AG04450 (cell line): ENCODE results near the gene MANSC1. TPM values are rescaled to one million over a fixed set of nuclear protein-coding genes. Genes with fewer than 3 reads are reported as not detected.

Experiments
- CTCF ChIA-PET: fragments of 300-600, 350-600 bp; formaldehyde crosslinking; extraction: SDS; loops from one replicate; lab custom pipeline; 2022; ENCODE audit warnings: antibody characterized with exemption, inconsistent platforms; lab: Charles Lee
- POLR2A ChIA-PET: fragments of 350-600 bp; formaldehyde crosslinking; extraction: SDS; loops from one replicate; lab custom pipeline; 2021; ENCODE audit warnings: antibody characterized with exemption, inconsistent platforms; lab: Yijun Ruan, JAX
- DNase-seq: peaks from one replicate; pipeline ENCODE4 v3.0.0-alpha.2; 2011; ENCODE audit warnings: low read depth, low spot score
- H3K27ac ChIP-seq: one replicate; pipeline ENCODE4 v1.5.1; 2012; ENCODE audit warnings: low read depth, low read length, control low read depth
- H3K27me3 ChIP-seq: one replicate; pipeline ENCODE4 v1.6.0; 2012; ENCODE audit warnings: low read length; ENCODE audit not compliant: control insufficient read depth, insufficient read depth
- H3K4me3 ChIP-seq: 2 replicates; pipeline ENCODE4 v1.5.1; 2011; ENCODE audit warnings: mild to moderate bottlenecking, low read depth, low read length, control low read depth
- H3K9me3 ChIP-seq: 2 replicates; pipeline ENCODE4 v1.5.1; 2012; ENCODE audit warnings: low read length; ENCODE audit not compliant: control insufficient read depth, insufficient read depth
- polyA minus RNA-seq: library from RNA; depleted of rRNA, polyadenylated mRNA; stranded (reverse); fragments of >200 nt; gene quantifications from 2 replicates; pipeline ENCODE4 v1.2.3, GENCODE V29; 2011; rRNA and poly(A)+ RNA removed
- polyA plus RNA-seq: library from polyadenylated mRNA; depleted of rRNA; stranded (reverse); fragments of >200 nt; gene quantifications from 2 replicates; pipeline ENCODE4 v1.2.3, GENCODE V29; 2011; rRNA removed
- TF ChIP-seq, protein P1 (sequence below): IDR thresholded peaks from 2 replicates; pipeline ENCODE4 v1.5.1; 2011; ENCODE audit warnings: low read depth, low read length, control low read depth, inconsistent platforms

The MANSC1 gene
- 2.8 and 4.2 TPM in 2 replicates for polyA plus RNA-seq
- 1.3 and 1.8 TPM in 2 replicates for polyA minus RNA-seq

GRCh38 chr12:12349711-12350665 is at the start of gene MANSC1:
Gene MANSC1, minus strand, starts transcription at chr12:12350242. Its CDS starts 6,928 bp downstream, at chr12:12343314.
- DNase-seq = no peak
- peak within 1 kb of the TSS; percentile 66 for H3K4me3 ChIP-seq
- peaks cover 3% of the 10 kb centered on the region; the same call in 1 of the 2 replicates for H3K9me3 ChIP-seq
- ChIA-PET POLR2A (interaction anchor here (0.6 to 1.2 kb wide), 2 partner anchors 17 to 214 kb away, joined by 3 to 7 read pairs; no protein-coding TSS in a partner anchor), CTCF (interaction anchor here (0.7 to 3.4 kb wide), 8 partner anchors 9 to 77 kb away, joined by 3 to 8 read pairs (median 4); no protein-coding TSS in a partner anchor)
- no peak within 1 kb of the TSS for H3K27ac ChIP-seq
- TF ChIP-seq, protein P1, sequence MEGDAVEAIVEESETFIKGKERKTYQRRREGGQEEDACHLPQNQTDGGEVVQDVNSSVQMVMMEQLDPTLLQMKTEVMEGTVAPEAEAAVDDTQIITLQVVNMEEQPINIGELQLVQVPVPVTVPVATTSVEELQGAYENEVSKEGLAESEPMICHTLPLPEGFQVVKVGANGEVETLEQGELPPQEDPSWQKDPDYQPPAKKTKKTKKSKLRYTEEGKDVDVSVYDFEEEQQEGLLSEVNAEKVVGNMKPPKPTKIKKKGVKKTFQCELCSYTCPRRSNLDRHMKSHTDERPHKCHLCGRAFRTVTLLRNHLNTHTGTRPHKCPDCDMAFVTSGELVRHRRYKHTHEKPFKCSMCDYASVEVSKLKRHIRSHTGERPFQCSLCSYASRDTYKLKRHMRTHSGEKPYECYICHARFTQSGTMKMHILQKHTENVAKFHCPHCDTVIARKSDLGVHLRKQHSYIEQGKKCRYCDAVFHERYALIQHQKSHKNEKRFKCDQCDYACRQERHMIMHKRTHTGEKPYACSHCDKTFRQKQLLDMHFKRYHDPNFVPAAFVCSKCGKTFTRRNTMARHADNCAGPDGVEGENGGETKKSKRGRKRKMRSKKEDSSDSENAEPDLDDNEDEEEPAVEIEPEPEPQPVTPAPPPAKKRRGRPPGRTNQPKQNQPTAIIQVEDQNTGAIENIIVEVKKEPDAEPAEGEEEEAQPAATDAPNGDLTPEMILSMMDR = peak; percentile 35; the same call in 1 of the 2 replicates
- no peaks in the 10 kb centered on the region for H3K27me3 ChIP-seq

- TF ChIP-seq, protein P1 = no peak
- ChIA-PET POLR2A (interaction anchor here (0.9 kb wide), 1 partner anchor 65 kb away, joined by 5 read pairs; no protein-coding TSS in a partner anchor), CTCF (interaction anchor here (1.0 to 1.6 kb wide), 2 partner anchors 169 to 338 kb away, joined by 3 to 7 read pairs; no protein-coding TSS in a partner anchor)
- Histone ChIP-seq H3K4me3 (no peak overlapping the region), H3K9me3 (no peaks in the 10 kb centered on the region), H3K27ac (peak overlapping the region; percentile 88), H3K27me3 (no peaks in the 10 kb centered on the region)
- DNase-seq = no peak
Measured at GRCh38 chr12:12399161-12399560, 49.1 kb upstream of the MANSC1 start.

- POLR2A ChIA-PET = interaction anchor here (0.5 to 1.1 kb wide), 9 partner anchors 14 to 1680 kb away, joined by 3 to 5 read pairs (median 3); no protein-coding TSS in a partner anchor
- Histone ChIP-seq H3K9me3 (no peaks in the 10 kb centered on the region), H3K27ac (peak overlapping the region; percentile 88), H3K4me3 (no peak overlapping the region), H3K27me3 (no peaks in the 10 kb centered on the region)
- DNase-seq = peak; percentile 89
- TF ChIP-seq, protein P1 = peak; percentile 14
- CTCF ChIA-PET = interaction anchor here (0.5 to 1.6 kb wide), 5 partner anchors 12 to 700 kb away, joined by 3 to 7 read pairs (median 3); no protein-coding TSS in a partner anchor
Measured at GRCh38 chr12:12398026-12398859, 48.2 kb upstream of the MANSC1 start.

DNA sequence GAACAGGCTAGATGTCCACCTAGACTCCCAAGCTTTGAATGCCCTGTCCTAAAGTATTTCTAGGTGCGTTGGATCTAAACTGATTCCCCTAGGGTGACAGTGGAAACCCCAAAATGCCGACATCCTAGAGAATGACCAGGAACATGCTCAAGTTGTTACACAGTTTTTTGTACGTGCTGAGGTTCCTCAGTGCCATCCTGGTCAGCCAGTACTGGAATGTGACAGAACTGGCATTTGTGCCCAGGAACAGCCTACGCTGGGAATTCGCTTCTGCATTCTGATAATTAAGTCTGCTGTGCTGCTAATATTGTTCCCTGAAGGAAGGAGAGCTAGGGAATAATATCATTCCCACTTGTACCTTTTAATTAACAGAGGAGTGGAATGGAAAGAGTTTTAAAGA is 47.1 kb upstream of the MANSC1 start:
- H3K4me3 ChIP-seq = no peak overlapping the region
- CTCF ChIA-PET = no interaction called here
- TF ChIP-seq, protein P1 = no peak
- peak overlapping the region; percentile 41 for H3K27ac ChIP-seq
- no peaks in the 10 kb centered on the region for H3K9me3 ChIP-seq
- POLR2A ChIA-PET = no interaction called here
- H3K27me3 ChIP-seq = no peaks in the 10 kb centered on the region
- DNase-seq = no peak
